PC-3 (cell line): ENCODE measurements around the gene ZNF784.

Experiments
- CTCF ChIP-seq: fragments of 300-600 bp; sonication (generic); conservative IDR thresholded peaks from 2 replicates; pipeline ENCODE4 v1.5.1; 2017; ENCODE audit warnings: antibody characterized with exemption, low read depth, mild to moderate bottlenecking, low read length
- EZH2phosphoT487 ChIP-seq: fragments of 300-600 bp; sonication (generic); IDR thresholded peaks from 2 replicates; pipeline ENCODE4 v1.6.1; 2018; ENCODE audit warnings: mild to moderate bottlenecking, antibody characterized with exemption, low read length, borderline replicate concordance

GRCh38 chr19:55603115-55603514 is 21.3 kb downstream of the ZNF784 start:
- TF ChIP-seq CTCF (no peak), EZH2phosphoT487 (no peak)
